ENCODE results near the gene SYCP2L. TPM values are rescaled to one million over a fixed set of nuclear protein-coding genes. Genes with fewer than 3 reads are reported as not detected.
"Not testable (repeated sequence)": the region's sequence is repeated elsewhere in the genome, so short reads cannot be mapped to it uniquely, and the experiment has no call there.

Gene SYCP2L
- total RNA-seq, 2 donors from 2014 or later = 0.46 to 3.7 TPM

GRCh38 chr6:10884245-10884972 lies 2.4 kb upstream of the SYCP2L start:
- Histone ChIP-seq H3K4me1 (replicated peaks) (no peaks in the 10 kb centered on the region), H3K4me3 (no peak overlapping the region), H3K27me3 (replicated peaks; ENCODE audit: insufficient read depth) (peaks cover 20% of the 10 kb centered on the region), H3K36me3 (no peaks in the 10 kb centered on the region), H3K9me3 (no peaks in the 10 kb centered on the region), H3K27ac (no peak overlapping the region)
- intact Hi-C loops (cut with DNase I) = no loop called here
- no peak for DNase-seq (ENCODE audit: low spot score)
- WGBS = 20% methylated on average over 24 of the region's 24 CpGs
- TF ChIP-seq CTCF (IDR thresholded peaks at IDR 0.05) (no peak), POLR2A (IDR thresholded peaks at IDR 0.05) (no peak), POLR2AphosphoS5 (IDR thresholded peaks at IDR 0.05) (no peak)

- Histone ChIP-seq H3K4me3 (peak overlapping the region in 1 of 2 donors; percentile 8), H3K27me3 (replicated peaks; ENCODE audit: insufficient read depth) (peaks cover 20% of the 10 kb centered on the region)
- WGBS = 20% methylated on average over 11 of the region's 11 CpGs
- DNase-seq (ENCODE audit: low spot score); intact Hi-C loops (cut with DNase I); H3K27ac ChIP-seq; H3K9me3 ChIP-seq; H3K4me1 ChIP-seq (replicated peaks); H3K36me3 ChIP-seq: not testable (repeated sequence)
These were observed 524 bp upstream of the SYCP2L start for GRCh38 chr6:10886365-10886690.

GRCh38 chr6:10890151-10890550 lies 3.3 kb downstream of the SYCP2L start:
- H3K27me3 ChIP-seq (replicated peaks; ENCODE audit: insufficient read depth) = peaks cover 5% of the 10 kb centered on the region
- H3K4me1 ChIP-seq (replicated peaks) = no peaks in the 10 kb centered on the region
- no peak overlapping the region for H3K27ac ChIP-seq
- TF ChIP-seq POLR2AphosphoS5 (IDR thresholded peaks at IDR 0.05) = no peak
- no peak for TF ChIP-seq POLR2A (IDR thresholded peaks at IDR 0.05)
- no peak for TF ChIP-seq CTCF (IDR thresholded peaks at IDR 0.05)
- intact Hi-C loops (cut with DNase I) = no loop called here
- H3K9me3 ChIP-seq = no peaks in the 10 kb centered on the region
- no peaks in the 10 kb centered on the region for H3K36me3 ChIP-seq
- WGBS = 93% methylated on average over 1 of the region's 1 CpG
- H3K4me3 ChIP-seq = no peak overlapping the region
- DNase-seq (ENCODE audit: low spot score) = no peak

- Histone ChIP-seq H3K4me3 (no peak overlapping the region), H3K4me1 (replicated peaks) (no peaks in the 10 kb centered on the region), H3K27me3 (replicated peaks; ENCODE audit: insufficient read depth) (no peaks in the 10 kb centered on the region), H3K9me3 (no peaks in the 10 kb centered on the region), H3K36me3 (no peaks in the 10 kb centered on the region), H3K27ac (no peak overlapping the region)
- intact Hi-C loops (cut with DNase I) = no loop called here
- 86% methylated on average over 5 of the region's 5 CpGs for WGBS
- no peak for DNase-seq (ENCODE audit: low spot score)
- TF ChIP-seq CTCF (IDR thresholded peaks at IDR 0.05) (no peak), POLR2AphosphoS5 (IDR thresholded peaks at IDR 0.05) (no peak), POLR2A (IDR thresholded peaks at IDR 0.05) (no peak)
These were observed 5.1 kb downstream of the SYCP2L start for GRCh38 chr6:10891960-10892359.

- Histone ChIP-seq H3K4me1 (replicated peaks) (no peaks in the 10 kb centered on the region), H3K27me3 (replicated peaks; ENCODE audit: insufficient read depth) (no peaks in the 10 kb centered on the region), H3K27ac (no peak overlapping the region), H3K36me3 (no peaks in the 10 kb centered on the region), H3K9me3 (no peaks in the 10 kb centered on the region), H3K4me3 (no peak overlapping the region)
- DNase-seq (ENCODE audit: low spot score) = no peak
- intact Hi-C loops (cut with DNase I) = no loop called here
- TF ChIP-seq POLR2A (IDR thresholded peaks at IDR 0.05) (no peak), POLR2AphosphoS5 (IDR thresholded peaks at IDR 0.05) (no peak), CTCF (IDR thresholded peaks at IDR 0.05) (no peak)
- WGBS = 66% methylated on average over 6 of the region's 6 CpGs
These were observed 8.1 kb downstream of the SYCP2L start for GRCh38 chr6:10894958-10895357.
